Stomach (tissue), 9 donors: Measurements from ENCODE around the gene PARD3. TPM values are rescaled to one million over a fixed set of nuclear protein-coding genes. Genes with fewer than 3 reads are reported as not detected.

ENCODE experiments used
- DNase-seq, 2 donors: peaks; one replicate each; pipeline versions ENCODE4 v3.0.0 to v3.0.0-alpha.2; 2013 to 2019
- H3K27ac ChIP-seq, 5 donors: fragments of 200-600 bp in 4 of 5; sonication (generic) in 4 of 5; one replicate each; pipeline ENCODE4 v1.5.1; 2013 to 2019; ENCODE audit warnings: mild to moderate bottlenecking in 1 of 5, moderate library complexity in 1 of 5
- H3K27me3 ChIP-seq, 3 donors: fragments of 200-600 bp; sonication (generic); one replicate each; pipeline ENCODE4 v1.5.1; 2017 to 2019; ENCODE audit warnings: mixed run types in 1 of 3
- H3K36me3 ChIP-seq, 4 donors: fragments of 200-600 bp; sonication (generic); 1 replicate in 3 of 4; 2 replicates in 1 of 4; pipeline ENCODE4 v1.5.1; 2016 to 2019
- H3K4me1 ChIP-seq, 4 donors: fragments of 200-600 bp; sonication (generic); one replicate each; pipeline ENCODE4 v1.5.1; 2016 to 2019
- H3K4me3 ChIP-seq, 4 donors: fragments of 200-600 bp; sonication (generic) in 3 of 4; one replicate each; pipeline ENCODE4 v1.5.1; 2016 to 2019; ENCODE audit warnings: mild to moderate bottlenecking in 1 of 4
- H3K9me3 ChIP-seq, 4 donors: fragments of 200-600 bp; sonication (generic); one replicate each; pipeline ENCODE4 v1.5.1; 2016 to 2019
- CTCF ChIP-seq, 7 experiments: fragments of 450-650 bp in 4 of 7; fragments of 200-600 bp in 3 of 7; sonication (generic) in 3 of 7; IDR thresholded peaks; one replicate each; pipeline ENCODE4 v1.5.1; 2016 to 2019; ENCODE audit warnings: antibody characterized with exemption in 7 of 7, control low read depth in 2 of 7, mild to moderate bottlenecking in 1 of 7
- EP300 ChIP-seq: sonication (generic); formaldehyde crosslinking; IDR thresholded peaks from one replicate; pipeline ENCODE4 v1.6.1; 2017; ENCODE audit warnings: antibody characterized with exemption
- POLR2A ChIP-seq, 4 donors: fragments of 450-650 bp; IDR thresholded peaks; one replicate each; pipeline ENCODE4 v1.6.1; 2016; ENCODE audit warnings: antibody characterized with exemption in 4 of 4, control low read depth in 2 of 4, mild to moderate bottlenecking in 1 of 4, moderate library complexity in 1 of 4
- POLR2AphosphoS5 ChIP-seq, 3 donors: sonication (generic); formaldehyde crosslinking; IDR thresholded peaks; one replicate each; pipeline ENCODE4 v1.6.1; 2016; ENCODE audit warnings: antibody characterized with exemption in 3 of 3
- WGBS, 5 donors: extraction: QIAGEN DNeasy Blood & Tissue Kit in 3 of 5; methylation state at CpG; one replicate each; pipeline versions ENCODE4 v1.1.5 to v1.1.7; 2013 to 2018; 5-methylcytosine and 5-hydroxymethylcytosine counted together
- intact Hi-C: fragments of 100-400 bp; cut with DNase I; formaldehyde crosslinking; loops from one replicate; pipeline ENCODE4 v1.15.1; 2023; ENCODE audit warnings: low total_unique reads
- polyA plus RNA-seq, 3 donors: library from polyadenylated mRNA; stranded (reverse); fragments of 200-250 nt; gene quantifications; one replicate each; pipeline ENCODE4 v1.2.3, GENCODE V29; 2013
- total RNA-seq, 5 donors: library from RNA; depleted of rRNA; stranded (reverse); fragments of >200 nt; gene quantifications; one replicate each; pipeline versions ENCODE4 v1.1.0 to v1.2.3, GENCODE V29; 2014 to 2016
- donor health status: healthy with polysubstance abuse.
- donor health status: Bipolar disorder and iron deficiency.
- donor health status: healthy.

The PARD3 gene
- total and polyA plus RNA-seq, 8 donors: 13.7 to 118 (median 31.8) TPM

- Histone ChIP-seq H3K27ac (no peak overlapping the region), H3K4me3 (no peak overlapping the region), H3K9me3 (no peaks in the 10 kb centered on the region), H3K27me3 (no peaks in the 10 kb centered on the region), H3K36me3 (no peaks in the 10 kb centered on the region), H3K4me1 (peaks cover 0 to 21% (median 4%) of the 10 kb centered on the region in 4 donors)
- TF ChIP-seq EP300 (no peak), POLR2A (IDR thresholded peaks at IDR 0.05) (no peak), CTCF (IDR thresholded peaks at IDR 0.05) (no peak), POLR2AphosphoS5 (IDR thresholded peaks at IDR 0.05) (no peak)
- 41 to 66% (median 47%) methylated on average over 3 of the region's 3 CpGs for WGBS, 5 donors
- DNase-seq: no peak
- intact Hi-C loops: no loop called here
These were observed 635.8 kb downstream of the PARD3 start for GRCh38 chr10:34179280-34179679.

DNA sequence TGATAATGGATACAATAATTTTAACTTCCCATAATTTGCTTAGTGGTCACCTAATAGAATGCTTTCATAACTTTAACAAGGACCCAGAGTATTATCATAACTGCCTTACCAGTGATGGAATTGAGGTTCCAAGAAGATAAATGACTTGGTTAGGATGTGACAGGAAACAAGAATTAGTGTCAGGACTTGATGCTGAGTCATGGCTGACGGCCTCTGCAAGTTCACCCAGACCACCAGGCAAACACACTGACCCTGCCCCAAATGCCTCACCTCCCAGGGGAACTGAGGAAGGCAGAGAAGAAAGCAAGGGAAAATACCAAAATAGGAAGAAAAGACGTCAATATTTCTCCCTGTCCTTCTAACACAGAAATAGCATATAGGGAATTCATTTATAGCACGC lies 636.3 kb downstream of the PARD3 start:
- Histone ChIP-seq H3K4me1 (peaks cover 0 to 21% (median 4%) of the 10 kb centered on the region in 4 donors), H3K27ac (no peak overlapping the region), H3K9me3 (no peaks in the 10 kb centered on the region), H3K27me3 (no peaks in the 10 kb centered on the region), H3K36me3 (no peaks in the 10 kb centered on the region), H3K4me3 (no peak overlapping the region)
- no peak for DNase-seq
- TF ChIP-seq POLR2A (IDR thresholded peaks at IDR 0.05): no peak
- TF ChIP-seq CTCF (IDR thresholded peaks at IDR 0.05): no peak
- no peak for TF ChIP-seq EP300
- TF ChIP-seq POLR2AphosphoS5 (IDR thresholded peaks at IDR 0.05): no peak
- WGBS, 5 donors: 81 to 88% (median 85%) methylated on average over 3 of the region's 3 CpGs
- intact Hi-C loops: no loop called here

DNA sequence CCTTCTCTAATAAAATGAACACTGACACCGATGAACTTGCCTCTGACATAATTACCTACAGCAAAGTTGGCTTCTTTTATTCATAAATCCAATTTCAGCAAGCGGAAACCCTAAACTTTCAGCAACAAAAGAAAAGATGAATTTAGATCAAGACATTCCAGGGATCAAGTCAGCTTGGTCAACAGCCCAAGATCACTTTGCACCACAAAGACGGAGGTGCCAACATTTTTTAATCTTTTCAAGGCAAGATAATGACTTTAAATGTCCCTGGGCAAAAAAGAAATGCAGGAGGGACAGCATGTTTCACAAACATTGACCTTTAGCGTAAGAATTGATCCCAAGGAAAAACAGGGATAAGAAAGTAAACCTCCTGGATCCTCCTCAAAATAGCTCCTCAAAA lies 636.9 kb downstream of the PARD3 start:
- intact Hi-C loops: no loop called here
- H3K27me3 ChIP-seq: no peaks in the 10 kb centered on the region
- peaks cover 0 to 21% (median 4%) of the 10 kb centered on the region in 4 donors for H3K4me1 ChIP-seq
- H3K27ac ChIP-seq: no peak overlapping the region
- no peak for DNase-seq
- H3K36me3 ChIP-seq: no peaks in the 10 kb centered on the region
- no peak for TF ChIP-seq POLR2AphosphoS5 (IDR thresholded peaks at IDR 0.05)
- TF ChIP-seq POLR2A (IDR thresholded peaks at IDR 0.05): no peak
- TF ChIP-seq CTCF (IDR thresholded peaks at IDR 0.05): no peak
- TF ChIP-seq EP300: no peak
- H3K4me3 ChIP-seq: no peak overlapping the region
- H3K9me3 ChIP-seq: no peaks in the 10 kb centered on the region
- WGBS, 5 donors: 76 to 82% (median 78%) methylated on average over 4 of the region's 4 CpGs

- Histone ChIP-seq H3K4me1 (peaks cover 0 to 21% (median 4%) of the 10 kb centered on the region in 4 donors), H3K27me3 (no peaks in the 10 kb centered on the region), H3K4me3 (no peak overlapping the region), H3K36me3 (no peaks in the 10 kb centered on the region), H3K9me3 (no peaks in the 10 kb centered on the region), H3K27ac (no peak overlapping the region)
- DNase-seq: no peak
- intact Hi-C loops: no loop called here
- 90 to 94% (median 93%) methylated on average over 11 of the region's 11 CpGs for WGBS, 5 donors
- TF ChIP-seq CTCF (IDR thresholded peaks at IDR 0.05): no peak
- no peak for TF ChIP-seq POLR2A (IDR thresholded peaks at IDR 0.05)
- no peak for TF ChIP-seq POLR2AphosphoS5 (IDR thresholded peaks at IDR 0.05)
- TF ChIP-seq EP300: no peak
These were observed 637.7 kb downstream of the PARD3 start for GRCh38 chr10:34177445-34177844.
